Naive B cell (primary cell): ENCODE measurements around the gene GPR155. TPM values are rescaled to one million over a fixed set of nuclear protein-coding genes. Genes with fewer than 3 reads are reported as not detected.

Experiments used
- ATAC-seq, 2 donors: fragments of 150-1000 bp; cut with Tn5 transposase; 2 replicates each; pipeline ENCODE4 v1.10.0; 2021; ENCODE audit warnings: low read depth in 2 of 2, mild to moderate bottlenecking in 2 of 2, moderate library complexity in 2 of 2
- DNase-seq: peaks from one replicate; pipeline ENCODE4 v3.0.0; 2022
- H3K27ac Mint-ChIP-seq, 6 donors: one replicate each; pipeline ENCODE4 v1.8.0; 2020 to 2022; ENCODE audit warnings: mild to moderate bottlenecking in 6 of 6, mixed read lengths in 6 of 6, moderate library complexity in 5 of 6, inconsistent platforms in 2 of 6
- H3K27me3 Mint-ChIP-seq, 3 donors: one replicate each; pipeline ENCODE4 v1.8.0; 2021 to 2022; ENCODE audit warnings: mixed read lengths in 3 of 3, mild to moderate bottlenecking in 1 of 3
- H3K36me3 Mint-ChIP-seq, 2 donors: one replicate each; pipeline ENCODE4 v1.8.0; 2020 to 2022; ENCODE audit warnings: mixed read lengths in 2 of 2, inconsistent platforms in 1 of 2, mild to moderate bottlenecking in 1 of 2
- H3K4me1 Mint-ChIP-seq, 3 donors: one replicate each; pipeline ENCODE4 v1.8.0; 2020 to 2022; ENCODE audit warnings: mixed read lengths in 3 of 3, inconsistent platforms in 1 of 3, mild to moderate bottlenecking in 1 of 3, moderate library complexity in 1 of 3
- H3K4me3 Mint-ChIP-seq, 8 donors: one replicate each; pipeline ENCODE4 v1.8.0; 2020 to 2022; ENCODE audit warnings: mild to moderate bottlenecking in 8 of 8, mixed read lengths in 8 of 8, moderate library complexity in 8 of 8, inconsistent platforms in 2 of 8
- H3K9me3 Mint-ChIP-seq, 7 donors: one replicate each; pipeline ENCODE4 v1.8.0; 2020 to 2022; ENCODE audit warnings: mixed read lengths in 7 of 7, mild to moderate bottlenecking in 5 of 7, inconsistent platforms in 2 of 7, moderate library complexity in 1 of 7
- polyA plus RNA-seq, 6 donors: library from polyadenylated mRNA; unstranded; fragments of 300-500 nt; fragmentation: Illumina TruSeq; gene quantifications; one replicate each; pipeline ENCODE4 v1.2.3, GENCODE V29; 2021; ENCODE audit warnings: low read depth in 6 of 6

GPR155 gene, protein sequence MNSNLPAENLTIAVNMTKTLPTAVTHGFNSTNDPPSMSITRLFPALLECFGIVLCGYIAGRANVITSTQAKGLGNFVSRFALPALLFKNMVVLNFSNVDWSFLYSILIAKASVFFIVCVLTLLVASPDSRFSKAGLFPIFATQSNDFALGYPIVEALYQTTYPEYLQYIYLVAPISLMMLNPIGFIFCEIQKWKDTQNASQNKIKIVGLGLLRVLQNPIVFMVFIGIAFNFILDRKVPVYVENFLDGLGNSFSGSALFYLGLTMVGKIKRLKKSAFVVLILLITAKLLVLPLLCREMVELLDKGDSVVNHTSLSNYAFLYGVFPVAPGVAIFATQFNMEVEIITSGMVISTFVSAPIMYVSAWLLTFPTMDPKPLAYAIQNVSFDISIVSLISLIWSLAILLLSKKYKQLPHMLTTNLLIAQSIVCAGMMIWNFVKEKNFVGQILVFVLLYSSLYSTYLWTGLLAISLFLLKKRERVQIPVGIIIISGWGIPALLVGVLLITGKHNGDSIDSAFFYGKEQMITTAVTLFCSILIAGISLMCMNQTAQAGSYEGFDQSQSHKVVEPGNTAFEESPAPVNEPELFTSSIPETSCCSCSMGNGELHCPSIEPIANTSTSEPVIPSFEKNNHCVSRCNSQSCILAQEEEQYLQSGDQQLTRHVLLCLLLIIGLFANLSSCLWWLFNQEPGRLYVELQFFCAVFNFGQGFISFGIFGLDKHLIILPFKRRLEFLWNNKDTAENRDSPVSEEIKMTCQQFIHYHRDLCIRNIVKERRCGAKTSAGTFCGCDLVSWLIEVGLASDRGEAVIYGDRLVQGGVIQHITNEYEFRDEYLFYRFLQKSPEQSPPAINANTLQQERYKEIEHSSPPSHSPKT
- polyA plus RNA-seq = 1 to 10 TPM; 1.9 to 6.5 (median 4.1) TPM

DNA sequence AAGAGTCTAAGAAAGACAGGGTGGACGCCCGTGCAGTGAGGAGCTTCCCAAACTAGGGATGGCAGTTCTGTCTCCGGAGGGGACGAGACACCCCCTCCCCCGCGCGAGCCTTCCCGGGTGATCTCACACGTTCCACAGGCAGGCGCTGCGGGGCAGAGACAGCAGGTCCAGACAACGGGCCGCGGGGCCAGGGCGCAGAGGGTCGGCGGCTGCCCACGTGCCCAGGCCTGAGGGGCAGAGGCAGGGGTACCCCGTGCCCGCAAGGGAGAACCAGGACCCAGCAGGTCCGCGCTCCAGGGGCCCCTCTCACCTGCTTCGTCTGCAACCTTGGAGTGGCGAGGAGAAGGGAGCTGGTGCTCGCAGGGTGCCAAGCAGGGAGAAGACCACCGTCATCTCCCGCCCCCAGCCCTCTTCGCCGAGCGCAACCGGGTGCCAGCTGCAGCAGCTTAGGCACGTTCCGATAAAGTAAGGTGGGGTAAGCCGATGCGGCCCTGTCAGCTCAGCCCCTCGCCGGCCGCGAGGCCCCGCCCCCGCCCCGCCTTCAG lies at the start of gene GPR155:
GPR155 (minus strand) TSS at position 467 of the 545 bp plus-strand sequence. CDS start 5,073 bp downstream, outside the sequence.
- ATAC-seq (peak; percentile 32 to 64), DNase-seq (no peak)
- Mint-ChIP-seq H3K9me3 (peaks cover 0 to 4% (median 0%) of the 10 kb centered on the region in 7 donors), H3K4me1 (peaks cover 29 to 44% (median 32%) of the 10 kb centered on the region in 3 donors), H3K27me3 (no peaks in the 10 kb centered on the region), H3K4me3 (peak within 1 kb of the TSS; percentile 91 to 99 (median 97)), H3K36me3 (peaks cover 0 to 3% of the 10 kb centered on the region in 2 donors), H3K27ac (peak within 1 kb of the TSS; percentile 87 to 97 (median 92))

DNA sequence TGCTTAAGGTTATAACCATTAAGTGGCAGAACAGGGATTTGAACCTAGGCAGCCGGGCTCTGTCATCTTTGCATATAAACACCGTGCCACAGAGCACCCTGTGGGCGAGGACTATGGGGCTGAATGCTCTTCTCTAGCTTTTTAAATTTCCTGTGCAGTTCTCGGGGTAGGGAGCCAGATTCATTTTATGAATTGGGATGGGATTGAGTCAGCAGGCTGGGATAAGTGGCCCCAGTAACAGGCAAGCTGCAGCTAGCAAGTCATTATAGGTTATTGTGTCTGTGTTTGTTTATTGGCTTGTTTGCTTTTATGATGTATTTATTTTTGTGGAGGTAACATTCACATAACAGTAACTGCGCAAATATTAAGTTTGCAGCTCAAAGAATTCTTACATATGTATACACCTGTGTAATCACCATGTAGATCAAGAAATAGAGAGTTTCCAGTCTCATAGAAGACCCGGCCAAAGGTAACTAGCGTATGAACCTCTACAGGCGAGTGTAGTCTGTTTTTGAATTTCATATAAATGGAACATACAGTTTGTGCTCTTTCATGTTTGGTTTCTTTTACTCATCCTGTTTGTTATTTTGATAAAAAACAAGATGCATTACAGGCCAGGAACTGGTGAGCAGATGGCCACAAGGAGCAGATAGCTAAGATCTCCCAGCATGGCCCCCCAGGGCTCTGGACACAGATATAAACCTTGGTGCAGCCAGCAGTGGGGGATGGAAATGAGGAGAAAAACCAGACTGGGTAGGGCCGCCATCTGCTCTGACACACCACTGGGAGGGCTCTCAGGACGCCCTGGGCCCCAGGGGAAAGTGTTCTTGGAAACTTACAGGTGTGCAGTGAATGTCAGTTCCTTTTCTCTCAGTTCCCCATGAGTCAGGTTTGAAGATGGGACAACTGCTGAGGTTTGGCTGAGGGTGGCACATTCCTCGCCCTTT lies 49.2 kb upstream of the GPR155 start:
- Mint-ChIP-seq H3K27me3 (peaks cover 0 to 16% (median 6%) of the 10 kb centered on the region in 3 donors), H3K36me3 (no peaks in the 10 kb centered on the region), H3K27ac (no peak overlapping the region), H3K9me3 (no peaks in the 10 kb centered on the region), H3K4me1 (peaks cover 0 to 4% (median 0%) of the 10 kb centered on the region in 3 donors), H3K4me3 (no peak overlapping the region)
- ATAC-seq = no peak
- DNase-seq = no peak

DNA sequence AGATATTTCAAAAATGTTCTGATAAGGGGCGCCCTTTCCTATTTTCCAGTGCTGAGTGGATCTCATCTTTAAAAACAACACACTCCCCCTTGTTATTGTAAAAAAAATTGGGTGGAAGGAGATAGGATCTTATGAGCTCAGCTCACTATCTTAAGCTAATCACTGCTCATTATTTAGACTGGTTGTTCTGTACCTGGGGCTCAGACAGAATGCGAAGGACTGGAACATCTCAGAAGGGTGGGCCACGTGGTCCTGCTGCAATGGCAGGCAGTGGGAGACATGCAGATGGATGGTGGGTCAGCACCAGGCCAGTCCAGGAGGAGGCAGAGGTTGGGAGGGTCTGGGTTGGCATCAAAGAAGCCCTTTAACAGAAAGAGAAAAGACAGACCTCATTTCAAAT lies 48.3 kb upstream of the GPR155 start:
- Mint-ChIP-seq H3K4me1 (peaks cover 0 to 4% (median 0%) of the 10 kb centered on the region in 3 donors), H3K4me3 (no peak overlapping the region), H3K9me3 (no peaks in the 10 kb centered on the region), H3K36me3 (no peaks in the 10 kb centered on the region), H3K27me3 (peaks cover 0 to 16% (median 6%) of the 10 kb centered on the region in 3 donors), H3K27ac (no peak overlapping the region)
- ATAC-seq (no peak), DNase-seq (no peak)

DNA sequence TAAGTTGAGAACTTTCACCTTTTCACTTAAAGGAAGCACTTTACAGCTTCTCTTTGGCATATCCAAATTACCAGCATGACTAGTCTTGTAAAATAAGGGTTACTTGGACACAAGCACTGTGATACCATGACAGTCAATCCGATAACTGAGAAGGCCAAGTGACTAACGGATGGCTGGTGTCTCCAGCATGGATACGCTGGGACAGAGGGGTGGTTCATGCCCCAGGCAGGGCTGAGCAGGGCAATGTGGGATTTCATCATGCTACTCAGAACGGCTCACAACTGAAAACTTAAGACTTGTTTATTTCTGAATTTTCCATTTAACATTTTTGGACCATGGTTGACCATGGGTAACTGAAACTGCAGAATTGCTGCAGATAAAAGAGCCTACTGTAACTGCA lies 43.1 kb upstream of the GPR155 start:
- ATAC-seq = no peak
- Mint-ChIP-seq H3K4me3 (no peak overlapping the region), H3K27me3 (peaks cover 0 to 9% (median 7%) of the 10 kb centered on the region in 3 donors), H3K36me3 (peaks cover 16 to 19% of the 10 kb centered on the region in 2 donors), H3K27ac (peak overlapping the region in 1 of 6 donors; percentile 71), H3K4me1 (peaks cover 0 to 2% (median under 1%) of the 10 kb centered on the region in 3 donors), H3K9me3 (peaks cover 7 to 16% (median 8%) of the 10 kb centered on the region in 7 donors)
- DNase-seq = no peak

DNA sequence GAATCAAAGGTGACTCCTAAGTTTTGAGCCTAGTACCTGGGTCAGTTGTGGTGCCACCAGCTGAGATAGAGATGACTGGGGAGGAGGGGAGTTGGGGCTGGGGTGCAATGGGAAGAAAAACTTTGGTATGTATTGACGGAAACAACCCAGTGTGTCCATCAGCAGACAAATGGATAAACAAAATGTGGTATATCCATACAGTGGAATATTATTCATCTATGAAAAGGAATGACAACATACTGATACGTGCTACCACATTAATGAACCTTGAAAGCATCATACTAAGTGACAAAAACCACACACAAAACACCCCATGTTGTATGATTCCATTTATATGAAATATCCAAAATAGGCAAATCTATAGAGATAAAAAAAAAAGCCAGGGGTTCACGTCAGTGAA lies 41.1 kb upstream of the GPR155 start:
- ATAC-seq (no peak), DNase-seq (no peak)
- Mint-ChIP-seq H3K27me3 (peaks cover 0 to 9% (median 6%) of the 10 kb centered on the region in 3 donors), H3K4me3 (no peak overlapping the region), H3K9me3 (peaks cover 7 to 16% (median 10%) of the 10 kb centered on the region in 7 donors), H3K36me3 (peaks cover 22 to 27% of the 10 kb centered on the region in 2 donors), H3K4me1 (peaks cover 13 to 16% (median 14%) of the 10 kb centered on the region in 3 donors), H3K27ac (no peak overlapping the region)

DNA sequence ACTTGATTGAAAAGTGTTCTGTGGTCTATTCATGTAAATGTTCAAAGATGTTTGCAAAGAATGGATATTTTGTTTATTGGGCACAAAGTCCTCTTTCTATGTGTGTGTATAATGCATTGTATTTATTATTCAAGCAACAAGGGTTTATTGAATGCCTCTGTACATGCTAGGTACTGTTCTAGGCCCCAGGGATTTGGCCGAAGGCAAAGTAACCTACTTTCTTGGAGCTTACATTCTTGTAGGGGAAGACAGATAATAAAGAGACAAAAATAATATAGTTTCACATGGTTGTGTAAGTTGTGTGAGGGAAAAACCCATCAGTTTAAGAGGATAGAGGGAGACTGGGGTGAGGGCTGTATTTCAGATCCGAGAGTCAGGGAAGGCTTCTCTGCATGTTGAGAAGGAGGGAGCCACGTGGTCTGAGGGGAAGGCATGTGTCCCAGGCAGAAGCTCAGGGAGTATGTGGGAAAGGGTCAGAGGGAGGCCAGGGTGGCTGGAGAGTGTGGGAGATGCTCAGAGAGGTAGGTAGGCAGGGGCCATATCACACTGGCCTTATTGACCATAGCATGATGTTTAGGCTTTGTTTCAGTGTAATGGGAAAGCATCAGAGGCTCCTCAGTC lies 40.4 kb upstream of the GPR155 start:
- Mint-ChIP-seq H3K4me1 (peaks cover 14 to 16% (median 15%) of the 10 kb centered on the region in 3 donors), H3K27me3 (peaks cover 0 to 9% (median 6%) of the 10 kb centered on the region in 3 donors), H3K36me3 (peaks cover 22 to 27% of the 10 kb centered on the region in 2 donors), H3K4me3 (peak overlapping the region in 1 of 8 donors; percentile 53), H3K9me3 (peaks cover 7 to 16% (median 10%) of the 10 kb centered on the region in 7 donors), H3K27ac (peak overlapping the region in 1 of 6 donors; percentile 12)
- ATAC-seq = no peak
- no peak for DNase-seq

DNA sequence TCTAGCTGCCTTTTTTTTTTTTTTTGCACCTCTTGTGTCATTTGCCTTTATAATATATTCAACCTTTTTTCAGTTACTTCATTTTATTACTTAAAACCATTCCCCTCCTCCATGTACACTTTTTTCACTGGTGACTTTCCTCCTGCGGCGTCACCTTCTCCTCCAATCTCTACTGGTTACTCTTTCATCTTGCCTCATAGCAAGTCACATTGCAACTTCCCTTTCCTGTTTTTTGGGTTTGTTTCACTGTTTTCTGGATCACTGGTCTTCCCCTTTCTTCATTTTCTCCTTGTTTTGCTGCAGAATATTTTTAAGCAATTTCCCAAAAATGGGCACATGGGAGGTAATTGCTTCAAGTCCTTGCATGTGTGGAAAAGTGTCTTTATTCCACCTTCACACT lies 37.7 kb upstream of the GPR155 start:
- H3K27me3 Mint-ChIP-seq = peaks cover 0 to 14% (median 6%) of the 10 kb centered on the region in 3 donors
- peaks cover 14 to 16% (median 15%) of the 10 kb centered on the region in 3 donors for H3K4me1 Mint-ChIP-seq
- peak overlapping the region in 2 of 6 donors; percentile 1 to 79 for H3K27ac Mint-ChIP-seq
- peaks cover 22 to 27% of the 10 kb centered on the region in 2 donors for H3K36me3 Mint-ChIP-seq
- ATAC-seq (no peak), DNase-seq (no peak)
- H3K9me3 Mint-ChIP-seq = peaks cover 7 to 16% (median 10%) of the 10 kb centered on the region in 7 donors
- H3K4me3 Mint-ChIP-seq = peak overlapping the region in 3 of 8 donors; percentile 7 to 72 (median 42)

DNA sequence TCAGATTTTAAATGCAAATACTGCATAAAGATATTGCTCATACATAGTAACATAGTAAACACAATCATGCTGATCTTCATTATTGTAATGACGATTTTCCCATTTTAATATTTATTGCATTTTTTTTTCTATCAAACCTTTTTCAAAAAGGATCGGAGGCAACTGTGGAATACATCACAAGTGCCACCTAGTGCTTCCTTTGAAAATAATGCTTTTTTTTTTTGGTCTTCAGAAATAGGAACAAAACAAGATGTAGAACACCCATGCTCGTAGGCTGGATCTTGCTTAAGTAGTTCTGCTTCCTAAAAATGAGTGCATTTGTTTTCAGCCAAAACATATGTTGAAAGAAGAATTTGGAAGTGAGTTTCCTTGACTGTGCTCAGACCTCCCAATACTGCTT lies 35.7 kb upstream of the GPR155 start:
- no peak for DNase-seq
- Mint-ChIP-seq H3K4me3 (no peak overlapping the region), H3K36me3 (peaks cover 13 to 18% of the 10 kb centered on the region in 2 donors), H3K9me3 (peaks cover 3 to 10% (median 5%) of the 10 kb centered on the region in 7 donors), H3K4me1 (peaks cover 14 to 16% (median 16%) of the 10 kb centered on the region in 3 donors), H3K27me3 (peaks cover 0 to 10% (median 6%) of the 10 kb centered on the region in 3 donors), H3K27ac (no peak overlapping the region)
- ATAC-seq = no peak

DNA sequence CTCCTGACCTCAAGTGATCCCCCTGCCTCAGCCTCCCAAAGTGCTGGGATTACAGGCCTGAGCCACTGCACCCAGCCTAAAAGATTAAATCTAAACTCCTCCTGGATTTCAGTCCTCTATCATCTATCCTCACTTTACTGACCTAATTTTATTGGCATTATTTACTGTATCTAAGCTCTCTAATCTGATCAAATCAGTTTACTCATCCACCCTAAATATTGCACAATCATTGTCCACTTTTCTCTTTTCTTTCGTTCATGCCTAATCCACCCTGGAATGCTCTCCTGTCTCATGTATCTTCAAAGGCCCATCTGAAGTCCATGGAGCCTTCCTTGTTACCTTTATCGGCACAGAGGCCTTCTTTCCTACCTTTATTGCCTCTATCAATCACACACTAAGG lies 31.6 kb upstream of the GPR155 start:
- Mint-ChIP-seq H3K27ac (no peak overlapping the region), H3K4me1 (peaks cover 13 to 21% (median 15%) of the 10 kb centered on the region in 3 donors), H3K36me3 (no peaks in the 10 kb centered on the region), H3K27me3 (peaks cover 0 to 5% (median 0%) of the 10 kb centered on the region in 3 donors), H3K4me3 (no peak overlapping the region), H3K9me3 (no peaks in the 10 kb centered on the region)
- ATAC-seq = no peak
- DNase-seq = no peak

DNA sequence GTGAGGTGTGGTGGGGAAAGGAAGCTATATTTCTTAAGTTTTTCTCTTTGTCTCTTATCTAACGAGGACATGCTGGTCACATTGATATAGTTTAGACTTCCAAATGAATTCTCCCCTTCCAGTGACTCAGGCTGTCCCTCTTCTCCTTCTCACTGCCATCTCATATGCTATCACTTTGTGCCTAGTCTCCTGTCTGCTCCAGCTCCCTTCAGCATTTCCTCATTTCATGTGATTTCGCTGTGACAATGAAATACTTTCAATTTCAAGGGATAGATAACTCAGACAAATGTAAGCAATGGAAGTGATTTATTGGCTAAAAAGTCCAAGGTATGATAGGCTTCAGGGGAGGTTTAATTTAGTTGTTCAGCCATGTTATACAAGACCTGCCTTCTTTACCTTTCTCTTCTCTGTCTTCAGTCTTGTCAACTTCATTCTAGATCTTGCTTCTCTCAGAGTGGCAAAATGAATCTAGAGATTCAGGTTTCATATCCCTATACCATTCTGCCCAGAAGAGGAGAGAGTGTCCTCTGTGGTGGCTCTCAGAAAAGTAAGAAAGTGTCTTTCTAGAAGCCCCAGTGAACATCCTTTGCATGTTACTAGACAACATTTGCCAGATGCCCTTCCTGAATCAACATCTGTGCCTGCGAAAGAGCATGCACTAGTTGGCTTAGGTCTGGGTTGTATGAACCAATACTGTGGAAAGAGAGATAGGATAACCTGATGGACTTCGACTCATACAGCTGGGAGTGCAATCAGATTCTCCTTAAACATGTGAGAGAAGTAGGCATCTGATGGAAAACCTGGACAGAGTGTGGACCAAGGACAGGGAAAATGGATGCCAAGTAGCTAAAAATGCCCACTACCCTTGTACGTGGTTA lies 29.9 kb upstream of the GPR155 start:
- H3K27me3 Mint-ChIP-seq = peaks cover 0 to 5% (median 0%) of the 10 kb centered on the region in 3 donors
- peak overlapping the region; percentile 10 to 79 (median 35) for H3K27ac Mint-ChIP-seq
- H3K36me3 Mint-ChIP-seq = peaks cover 0 to 2% of the 10 kb centered on the region in 2 donors
- DNase-seq = peak; percentile 7
- H3K9me3 Mint-ChIP-seq = peaks cover 0 to 8% (median 4%) of the 10 kb centered on the region in 7 donors
- ATAC-seq = peak; percentile 80 to 82
- peak overlapping the region in 6 of 8 donors; percentile 2 to 50 (median 25) for H3K4me3 Mint-ChIP-seq
- peaks cover 9 to 19% (median 12%) of the 10 kb centered on the region in 3 donors for H3K4me1 Mint-ChIP-seq

DNA sequence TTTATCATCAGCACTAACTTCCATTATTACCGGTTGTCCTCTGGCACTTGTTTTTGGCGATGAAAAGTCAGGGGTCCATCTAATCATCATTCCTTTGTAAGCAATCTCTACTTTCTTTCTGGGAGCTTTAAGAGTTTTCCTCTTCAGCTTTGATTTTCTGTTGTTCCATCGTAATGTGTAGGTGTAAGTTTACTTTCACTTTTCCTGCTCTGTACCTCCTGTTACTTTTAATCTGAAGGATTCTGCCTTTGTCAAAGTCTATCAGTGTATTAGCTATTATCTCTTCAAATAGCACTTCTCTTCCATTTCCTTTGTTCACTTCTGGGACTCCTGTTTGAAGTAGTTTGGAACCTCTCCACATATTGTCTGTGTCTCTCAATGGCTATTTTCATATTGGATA lies 25.5 kb upstream of the GPR155 start:
- Mint-ChIP-seq H3K4me3 (no peak overlapping the region), H3K27me3 (peaks cover 0 to 5% (median 0%) of the 10 kb centered on the region in 3 donors), H3K27ac (peak overlapping the region in 1 of 6 donors; percentile 41)

More for the DNA sequence above, 25.5 kb upstream of the GPR155 start:
- DNase-seq = no peak
- H3K36me3 Mint-ChIP-seq = peaks cover 11 to 30% of the 10 kb centered on the region in 2 donors
- H3K9me3 Mint-ChIP-seq = peaks cover 10 to 39% (median 37%) of the 10 kb centered on the region in 7 donors
- no peak for ATAC-seq
- peaks cover 9 to 15% (median 10%) of the 10 kb centered on the region in 3 donors for H3K4me1 Mint-ChIP-seq
